NCI-H510A (cell line): ENCODE measurements around the gene CNOT9.
"Not testable (repeated sequence)": the region's sequence is repeated elsewhere in the genome, so short reads cannot be mapped to it uniquely, and the experiment has no call there.

Experiments used
- DNase-seq: peaks from one replicate; lab custom pipeline; 2025; lab: John Stamatoyannopoulos, UW

The CNOT9 gene

GRCh38 chr2:218568190-218569037 is at the start of gene CNOT9, which contains the start of gene USP37:
Gene CNOT9 (plus strand): TSS chr2:218568839. CDS start chr2:218568955, 116 bp downstream.
Gene USP37 (minus strand): TSS chr2:218568351. CDS start chr2:218558653, 9,698 bp downstream.
- peak; percentile 93 for DNase-seq

GRCh38 chr2:218518876-218519275 is 49.8 kb upstream of the CNOT9 start:
- DNase-seq = no peak

GRCh38 chr2:218523651-218524050 is 45.0 kb upstream of the CNOT9 start:
- no peak for DNase-seq

GRCh38 chr2:218528409-218528808 is 40.2 kb upstream of the CNOT9 start:
- not testable (repeated sequence) for DNase-seq

GRCh38 chr2:218529990-218530389 is 38.6 kb upstream of the CNOT9 start:
- no peak for DNase-seq

- no peak for DNase-seq
Observed at GRCh38 chr2:218536804-218537494, 31.7 kb upstream of the CNOT9 start.

- DNase-seq = no peak
Observed at GRCh38 chr2:218540015-218540414, 28.6 kb upstream of the CNOT9 start.

GRCh38 chr2:218546012-218546411 is 22.6 kb upstream of the CNOT9 start:
- no peak for DNase-seq

GRCh38 chr2:218547511-218547910 is 21.1 kb upstream of the CNOT9 start:
- DNase-seq = no peak

- no peak for DNase-seq
Observed at GRCh38 chr2:218547978-218548377, 20.7 kb upstream of the CNOT9 start.

GRCh38 chr2:218554225-218554624 is 14.4 kb upstream of the CNOT9 start:
- not testable (repeated sequence) for DNase-seq

- no peak for DNase-seq
Observed at GRCh38 chr2:218555527-218555926, 13.1 kb upstream of the CNOT9 start.

- no peak for DNase-seq
Observed at GRCh38 chr2:218557941-218558340, 10.7 kb upstream of the CNOT9 start.

GRCh38 chr2:218558986-218559385 is 9.7 kb upstream of the CNOT9 start:
- DNase-seq = no peak

GRCh38 chr2:218564056-218564455 is 4.6 kb upstream of the CNOT9 start:
- DNase-seq = no peak

GRCh38 chr2:218566296-218566695 is 2.3 kb upstream of the CNOT9 start:
- DNase-seq = no peak

- peak; percentile 85 for DNase-seq
Observed at GRCh38 chr2:218567797-218568189, 846 bp upstream of the CNOT9 start.

GRCh38 chr2:218569038-218569431 is 396 bp downstream of the CNOT9 start:
- peak; percentile 11 for DNase-seq

GRCh38 chr2:218569661-218570500 is 1.2 kb downstream of the CNOT9 start:
- no peak for DNase-seq

- DNase-seq = no peak
Observed at GRCh38 chr2:218570850-218571249, 2.2 kb downstream of the CNOT9 start.

GRCh38 chr2:218576854-218577253 is 8.2 kb downstream of the CNOT9 start:
- no peak for DNase-seq
